NCI-H1048 (cell line): Measurements from ENCODE around the gene KLHL28.
A peak's percentile ranks its signal among the peaks of the same experiment; 100 is the strongest.

Source experiments
- DNase-seq: peaks from one replicate; lab custom pipeline; 2025; lab: John Stamatoyannopoulos, UW

KLHL28 gene, protein sequence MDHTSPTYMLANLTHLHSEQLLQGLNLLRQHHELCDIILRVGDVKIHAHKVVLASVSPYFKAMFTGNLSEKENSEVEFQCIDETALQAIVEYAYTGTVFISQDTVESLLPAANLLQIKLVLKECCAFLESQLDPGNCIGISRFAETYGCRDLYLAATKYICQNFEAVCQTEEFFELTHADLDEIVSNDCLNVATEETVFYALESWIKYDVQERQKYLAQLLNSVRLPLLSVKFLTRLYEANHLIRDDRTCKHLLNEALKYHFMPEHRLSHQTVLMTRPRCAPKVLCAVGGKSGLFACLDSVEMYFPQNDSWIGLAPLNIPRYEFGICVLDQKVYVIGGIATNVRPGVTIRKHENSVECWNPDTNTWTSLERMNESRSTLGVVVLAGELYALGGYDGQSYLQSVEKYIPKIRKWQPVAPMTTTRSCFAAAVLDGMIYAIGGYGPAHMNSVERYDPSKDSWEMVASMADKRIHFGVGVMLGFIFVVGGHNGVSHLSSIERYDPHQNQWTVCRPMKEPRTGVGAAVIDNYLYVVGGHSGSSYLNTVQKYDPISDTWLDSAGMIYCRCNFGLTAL

DNA sequence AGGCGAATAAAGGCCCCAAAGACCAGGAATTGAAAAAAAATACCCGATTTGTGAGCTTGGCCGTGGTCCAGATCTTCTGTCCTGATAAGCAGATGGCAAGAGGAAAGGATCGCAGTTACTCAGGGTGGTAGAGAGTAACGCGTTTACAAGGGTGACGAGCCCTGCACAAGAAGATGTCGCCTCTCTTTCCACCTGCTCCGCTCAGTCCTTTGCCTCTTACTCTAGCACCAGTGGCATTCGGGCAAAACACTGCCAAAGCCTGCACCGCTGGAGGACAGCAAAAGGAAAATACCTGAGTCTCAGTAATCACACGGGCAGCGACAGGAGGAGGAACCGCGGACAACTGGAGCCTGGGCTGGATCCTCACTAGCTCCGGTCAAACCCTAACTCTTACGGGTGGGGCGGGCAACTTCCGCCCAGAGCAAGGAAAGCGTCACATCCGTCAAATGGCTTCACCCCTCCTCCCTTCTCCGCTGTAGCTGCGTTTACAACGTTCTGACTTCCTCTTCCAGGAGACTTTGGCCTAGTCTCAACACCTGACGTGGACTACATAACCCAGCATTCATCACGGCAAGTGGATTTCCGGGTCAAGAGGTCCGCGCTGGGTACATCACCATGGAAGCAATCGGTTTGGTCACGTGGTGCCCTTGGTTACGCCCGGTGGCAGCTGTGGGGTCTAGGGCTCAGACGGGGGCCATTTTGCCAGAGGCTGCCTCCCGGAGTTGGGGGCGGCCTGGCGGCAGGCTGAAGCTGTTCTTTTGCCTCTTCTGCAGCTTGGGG lies at the start of gene KLHL28, which contains the start of gene TOGARAM1:
TSS of gene KLHL28 (minus strand) at position 394 of the 780 bp plus-strand sequence. CDS start 16,019 bp downstream, outside the sequence.
TSS of gene TOGARAM1 (plus strand) at position 637 of the 780 bp plus-strand sequence. CDS start 232 bp downstream, outside the sequence.
- peak; percentile 94 for DNase-seq

DNA sequence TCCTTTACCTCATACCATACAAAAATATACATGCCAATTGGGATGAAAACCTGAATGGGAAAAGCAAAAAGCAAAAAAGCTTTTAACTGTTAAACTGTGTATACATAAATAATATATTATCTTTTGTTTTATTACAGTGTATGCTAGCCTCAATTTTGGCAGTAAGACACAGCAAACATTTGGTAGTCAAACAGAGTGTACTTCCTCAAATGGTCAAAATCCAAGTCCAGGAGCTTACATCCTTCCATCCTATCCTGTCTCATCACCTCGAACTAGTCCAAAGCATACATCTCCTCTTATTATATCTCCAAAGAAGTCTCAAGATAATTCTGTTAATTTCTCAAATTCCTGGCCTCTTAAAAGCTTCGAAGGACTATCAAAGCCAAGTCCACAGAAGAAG lies 42.2 kb upstream of the KLHL28 start:
- no peak for DNase-seq

DNA sequence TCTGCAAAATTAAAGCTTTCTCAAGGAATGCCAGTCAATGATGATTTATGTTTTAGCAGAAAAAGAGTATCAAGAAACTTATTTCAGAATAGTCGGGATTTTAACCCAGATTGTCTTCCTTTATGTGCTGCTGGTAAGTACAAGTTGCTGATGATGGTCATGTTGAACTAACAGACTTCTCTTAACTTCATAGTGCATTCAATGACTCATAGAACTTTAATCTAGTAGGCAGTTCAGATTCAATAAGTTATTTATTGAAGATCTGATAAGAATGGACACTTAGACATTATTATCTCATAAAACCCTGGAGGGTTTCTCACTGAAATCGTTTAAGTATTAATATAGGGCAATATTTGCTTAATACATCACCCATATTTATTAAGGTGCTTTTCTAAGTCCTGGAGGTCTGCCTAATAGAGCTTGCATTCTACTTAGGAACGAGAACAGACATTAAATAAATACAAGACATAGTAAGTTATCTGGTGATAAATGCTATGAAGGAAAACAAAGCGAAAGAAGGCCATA lies 34.1 kb upstream of the KLHL28 start:
- DNase-seq = no peak

DNA sequence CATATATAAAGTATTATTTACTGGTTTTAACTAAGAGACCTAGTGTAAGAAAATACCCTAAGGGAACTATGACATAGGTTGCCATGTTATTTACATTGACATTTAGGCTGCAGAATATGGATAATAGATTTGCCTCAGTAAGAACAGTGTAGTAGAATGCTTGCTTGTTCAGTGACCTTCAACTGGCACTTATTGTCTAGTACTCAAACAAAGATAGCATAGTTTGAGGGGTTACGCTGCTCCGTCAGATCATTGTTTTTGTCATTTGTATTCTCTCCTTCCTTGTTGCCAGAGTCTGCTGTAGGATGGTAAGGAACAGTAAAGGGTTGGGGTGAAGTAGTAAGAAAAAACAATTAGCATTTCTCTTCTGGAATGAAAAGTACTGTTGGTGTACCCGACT lies 33.4 kb upstream of the KLHL28 start:
- no peak for DNase-seq

DNA sequence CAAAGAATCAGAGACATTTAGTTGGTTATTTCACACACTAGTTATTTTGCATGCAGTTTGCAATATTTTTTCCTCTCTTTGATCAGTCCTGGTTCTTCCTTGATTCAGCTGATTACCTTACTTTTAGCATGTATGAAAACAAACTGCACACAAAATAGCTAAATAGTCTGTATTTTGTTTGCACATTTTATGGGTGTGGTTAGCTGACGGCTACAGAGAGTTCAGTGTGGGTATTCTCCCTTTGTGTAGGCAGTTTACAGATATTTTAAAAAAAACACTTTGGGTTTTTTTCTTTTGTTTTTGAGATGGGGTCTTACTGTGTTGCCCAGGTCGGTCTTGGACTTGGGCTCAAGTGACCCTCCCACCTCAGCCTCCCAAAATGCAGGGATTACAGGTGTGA lies 28.8 kb upstream of the KLHL28 start:
- no peak for DNase-seq

DNA sequence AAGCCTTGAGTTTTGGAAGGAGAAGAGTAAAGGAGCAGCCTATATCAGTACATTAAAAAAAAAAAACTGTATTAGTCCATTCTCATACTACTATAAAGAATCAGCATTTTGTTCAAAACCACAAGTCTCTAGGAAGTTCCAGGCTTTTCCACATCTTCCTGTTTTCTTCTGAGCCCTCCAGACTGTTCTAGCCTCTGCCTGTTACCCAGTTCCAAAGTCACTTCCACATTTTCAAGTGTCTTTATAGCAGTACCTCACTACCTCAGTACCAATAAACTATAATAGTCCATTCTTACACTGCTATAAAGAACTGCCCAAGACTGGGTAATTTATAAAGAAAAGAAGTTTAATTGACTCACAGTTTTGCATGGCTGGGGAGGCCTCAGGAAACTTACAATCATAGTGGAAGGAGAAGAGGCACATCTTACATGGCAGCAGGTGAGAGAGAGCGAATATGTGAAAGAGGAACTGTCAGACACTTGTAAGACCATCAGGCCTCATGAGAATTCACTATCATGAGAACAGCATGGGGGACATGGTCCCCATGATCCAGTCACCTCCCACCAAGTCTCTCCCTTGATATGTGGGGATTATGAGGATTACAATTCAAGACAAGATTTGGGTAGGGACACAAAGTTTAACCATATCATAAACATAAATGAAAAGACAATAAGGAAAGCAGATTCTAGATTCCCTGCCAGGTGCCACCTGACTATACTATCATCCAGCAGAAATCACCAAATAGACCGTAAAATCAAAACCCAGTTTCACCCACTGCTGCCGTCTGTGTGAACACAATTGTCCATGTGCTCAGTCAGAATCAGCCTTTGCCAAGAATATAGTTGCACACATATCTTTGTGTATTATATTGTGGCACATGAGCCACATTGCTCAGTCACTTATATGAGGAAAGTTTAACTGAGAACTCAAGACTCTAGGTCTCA lies 28.0 kb upstream of the KLHL28 start:
- DNase-seq = no peak

DNA sequence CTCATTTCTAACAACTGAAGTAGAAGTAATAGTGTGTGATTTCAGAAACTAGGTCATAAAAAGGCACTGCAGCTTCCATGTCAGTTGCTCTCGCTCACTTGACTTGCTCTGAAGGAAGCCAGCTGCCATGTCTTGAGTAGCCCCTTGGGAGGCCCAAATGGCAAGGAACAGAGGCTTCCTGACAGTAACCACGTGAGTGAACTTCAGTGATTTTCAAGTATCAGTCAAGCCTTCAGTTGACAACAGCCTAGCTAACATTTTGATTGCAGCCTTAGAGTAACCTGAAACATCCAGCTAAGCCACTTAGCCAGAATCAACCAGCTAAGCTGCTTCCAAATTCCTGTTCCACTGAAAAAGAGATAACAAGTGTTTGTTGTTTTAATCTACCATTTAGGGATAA lies 26.9 kb upstream of the KLHL28 start:
- no peak for DNase-seq

DNA sequence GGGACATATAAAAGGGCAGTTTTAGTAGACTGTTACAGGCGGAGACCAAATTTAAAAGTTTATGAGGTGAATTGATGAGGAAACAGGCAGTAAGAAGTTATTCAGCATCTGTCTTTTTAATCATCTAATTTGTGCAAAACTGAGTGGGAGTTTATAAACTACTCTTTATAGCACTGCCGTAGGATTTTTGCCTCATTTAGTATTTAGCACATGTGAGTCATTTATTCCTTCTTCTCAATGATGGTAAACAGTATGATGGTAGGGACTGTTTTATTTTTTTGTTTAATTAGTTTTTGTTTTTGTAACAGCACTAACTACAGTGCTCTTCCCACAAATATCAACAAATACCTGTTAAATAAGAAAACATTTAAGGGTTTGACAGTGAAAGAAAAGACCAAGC lies 20.8 kb upstream of the KLHL28 start:
- no peak for DNase-seq

DNA sequence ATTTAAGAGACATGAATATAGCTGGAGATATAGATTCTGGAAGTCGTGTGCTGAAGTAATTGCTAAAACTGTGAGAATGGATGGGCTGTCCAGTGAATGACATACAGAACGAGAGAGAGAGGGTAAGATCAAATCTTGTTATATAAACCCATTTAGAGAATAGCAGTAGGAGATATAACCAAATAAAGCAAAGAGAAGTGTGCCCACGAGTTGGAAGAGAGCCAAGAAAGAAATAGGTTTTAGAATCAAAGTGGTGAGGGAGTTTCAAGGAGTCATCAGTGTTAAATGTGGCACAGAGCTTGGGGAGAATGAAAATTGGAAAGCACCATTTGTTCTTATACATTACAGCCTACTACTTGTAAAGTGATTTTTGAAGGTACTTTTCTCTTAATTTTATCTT lies 19.5 kb upstream of the KLHL28 start:
- no peak for DNase-seq

DNA sequence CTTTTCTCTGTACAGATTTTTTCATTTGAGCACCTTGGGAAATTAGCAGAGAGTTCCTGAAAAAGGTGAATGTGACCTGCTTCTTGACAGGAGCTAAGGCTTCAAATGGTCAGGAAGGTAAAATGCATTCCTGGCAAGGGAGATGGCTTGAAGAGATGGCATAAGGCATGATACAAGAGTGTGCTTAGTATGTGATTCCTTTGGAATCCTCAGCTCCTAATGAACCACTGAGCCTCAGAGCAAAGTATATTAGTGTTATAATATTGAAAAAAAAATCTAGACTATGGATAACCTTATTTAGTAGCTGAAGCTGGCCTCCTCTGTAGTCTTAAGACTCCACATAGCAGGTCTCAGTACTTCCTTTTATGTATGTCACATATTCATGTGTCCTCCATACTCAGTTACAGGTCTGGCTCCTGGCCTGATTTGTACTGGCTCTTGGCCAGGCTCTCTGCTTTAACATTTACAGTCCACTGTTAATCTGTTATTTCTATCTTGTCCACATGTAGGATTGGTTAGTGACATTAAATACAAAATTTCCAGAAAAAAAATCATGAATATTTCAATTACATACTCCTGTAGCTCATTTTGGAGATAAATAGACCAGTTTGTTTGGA lies 18.1 kb upstream of the KLHL28 start:
- DNase-seq = no peak

DNA sequence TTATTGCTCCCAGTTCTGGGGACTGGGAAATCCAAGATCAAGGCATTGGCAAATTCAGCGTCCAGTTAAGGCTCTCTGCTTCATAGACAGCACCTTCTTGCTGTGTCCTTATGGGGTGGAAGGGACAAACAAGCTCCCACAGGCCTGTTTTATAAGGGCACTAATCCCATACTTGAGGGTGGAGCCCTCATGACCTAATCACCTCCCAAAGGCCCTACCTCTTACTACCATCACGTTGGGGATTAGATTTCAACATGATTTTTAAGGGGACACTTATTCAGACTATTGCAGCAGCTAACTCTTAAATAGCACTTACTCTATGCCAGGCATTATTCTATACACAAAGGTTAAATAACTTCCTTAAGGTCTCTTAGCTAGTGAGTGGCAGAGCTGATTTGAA lies 17.5 kb upstream of the KLHL28 start:
- no peak for DNase-seq

DNA sequence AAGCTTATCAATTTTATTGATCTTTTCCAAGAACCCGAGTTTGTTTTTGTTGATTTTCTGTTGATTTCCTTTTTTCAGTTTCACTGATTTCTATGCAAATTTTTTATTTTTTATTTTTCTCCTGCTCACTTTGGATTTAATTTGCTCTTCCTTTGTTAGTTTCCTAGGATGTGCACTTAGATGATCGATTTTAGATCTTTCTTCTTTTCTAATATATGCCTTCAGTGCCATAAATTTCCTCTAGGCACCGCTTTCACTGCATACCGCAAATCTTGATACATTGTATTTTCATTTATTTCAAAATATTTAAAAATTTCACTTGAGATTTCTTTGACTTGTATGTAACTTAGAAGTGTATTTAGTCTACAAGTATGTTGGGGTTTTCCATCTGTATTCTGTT lies 9.7 kb upstream of the KLHL28 start:
- no peak for DNase-seq

DNA sequence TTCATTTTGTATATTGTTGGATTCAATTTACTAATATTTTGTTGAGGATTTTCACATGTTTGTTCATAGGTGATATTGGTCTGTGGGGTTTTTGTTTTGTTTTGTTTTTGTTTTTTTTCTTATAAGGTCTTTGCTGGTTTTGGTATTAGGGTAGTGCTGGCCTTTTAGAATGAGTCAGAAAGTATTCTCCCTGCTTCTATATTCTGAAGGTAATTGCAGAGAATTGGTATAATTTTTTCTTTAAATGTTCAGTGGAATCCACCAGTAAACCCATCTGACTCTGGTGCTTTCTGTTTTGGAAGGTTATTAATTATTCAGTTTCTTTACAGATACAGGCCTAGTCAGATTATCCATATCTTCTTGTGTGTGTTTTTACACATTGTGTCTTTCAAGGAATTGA lies 9.2 kb upstream of the KLHL28 start:
- no peak for DNase-seq

DNA sequence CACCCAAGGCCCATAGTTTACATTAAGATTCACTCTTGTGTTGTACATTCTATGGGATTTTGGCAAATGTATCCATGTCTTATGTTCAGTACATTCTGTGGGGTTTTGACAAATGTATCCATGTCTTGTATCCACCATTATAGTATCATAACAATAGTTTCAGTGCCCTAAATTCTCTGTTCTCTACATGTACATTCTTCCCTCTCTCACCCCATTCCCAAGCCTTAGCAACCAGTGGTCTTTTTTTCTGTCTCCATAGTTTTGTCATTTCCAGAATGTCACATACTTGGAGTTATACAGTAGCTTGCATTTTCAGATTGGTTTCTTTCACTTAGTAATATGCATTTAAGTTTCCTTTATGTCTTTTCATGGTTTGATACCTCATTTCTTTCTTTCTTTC lies 7.0 kb upstream of the KLHL28 start:
- no peak for DNase-seq

DNA sequence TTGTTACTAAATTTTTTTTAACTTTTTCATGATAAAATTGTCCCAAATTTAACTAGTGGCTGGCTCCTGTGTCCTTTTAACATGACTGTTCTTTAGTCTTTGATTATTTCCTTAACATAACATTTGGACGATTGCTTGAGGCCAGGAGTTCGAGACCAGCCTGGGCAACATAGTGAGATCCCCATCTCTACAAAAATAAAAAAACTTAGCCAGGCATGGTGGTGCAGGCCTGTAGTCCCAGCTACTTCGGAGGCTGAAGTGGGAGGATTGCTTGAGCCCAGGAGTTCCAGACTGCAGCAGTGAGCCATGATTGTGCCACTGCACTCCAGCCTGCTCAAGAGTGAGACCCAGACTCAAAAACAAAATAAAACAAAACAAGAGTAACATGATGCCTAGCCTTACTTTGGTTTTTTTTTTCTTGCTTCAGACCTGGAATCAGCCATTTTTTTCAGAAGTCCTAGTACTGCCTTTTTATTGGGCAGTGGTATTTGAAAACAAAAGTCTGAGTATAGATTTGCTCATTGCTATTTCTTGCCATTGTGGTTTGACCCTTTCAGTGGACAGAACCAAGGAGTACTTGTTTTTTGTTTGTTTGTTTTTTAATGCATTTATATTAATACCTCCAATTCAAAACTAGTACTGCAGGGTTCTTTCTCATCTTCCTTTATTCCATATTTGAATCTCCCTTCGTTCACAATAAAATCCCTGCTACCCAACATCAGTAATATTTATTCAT lies 5.0 kb upstream of the KLHL28 start:
- DNase-seq = no peak

DNA sequence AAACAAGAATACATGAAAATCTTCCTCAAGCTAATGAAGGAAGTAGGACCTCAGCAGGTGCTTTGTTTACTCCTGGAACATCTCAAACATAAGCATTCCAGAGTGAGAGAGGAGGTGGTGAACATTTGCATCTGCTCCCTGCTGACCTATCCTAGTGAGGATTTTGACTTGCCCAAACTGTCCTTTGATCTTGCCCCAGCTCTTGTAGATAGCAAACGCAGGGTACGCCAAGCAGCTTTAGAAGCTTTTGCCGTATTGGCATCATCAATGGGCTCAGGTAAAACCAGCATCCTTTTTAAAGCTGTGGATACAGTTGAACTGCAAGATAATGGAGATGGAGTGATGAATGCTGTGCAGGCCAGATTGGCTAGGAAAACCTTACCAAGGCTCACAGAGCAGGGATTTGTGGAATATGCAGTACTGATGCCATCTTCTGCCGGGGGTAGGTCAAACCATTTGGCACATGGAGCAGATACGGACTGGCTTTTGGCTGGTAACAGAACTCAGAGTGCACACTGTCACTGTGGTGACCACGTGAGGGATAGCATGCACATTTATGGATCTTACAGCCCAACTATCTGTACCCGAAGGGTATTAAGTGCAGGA lies 2.1 kb upstream of the KLHL28 start:
- DNase-seq = no peak

DNA sequence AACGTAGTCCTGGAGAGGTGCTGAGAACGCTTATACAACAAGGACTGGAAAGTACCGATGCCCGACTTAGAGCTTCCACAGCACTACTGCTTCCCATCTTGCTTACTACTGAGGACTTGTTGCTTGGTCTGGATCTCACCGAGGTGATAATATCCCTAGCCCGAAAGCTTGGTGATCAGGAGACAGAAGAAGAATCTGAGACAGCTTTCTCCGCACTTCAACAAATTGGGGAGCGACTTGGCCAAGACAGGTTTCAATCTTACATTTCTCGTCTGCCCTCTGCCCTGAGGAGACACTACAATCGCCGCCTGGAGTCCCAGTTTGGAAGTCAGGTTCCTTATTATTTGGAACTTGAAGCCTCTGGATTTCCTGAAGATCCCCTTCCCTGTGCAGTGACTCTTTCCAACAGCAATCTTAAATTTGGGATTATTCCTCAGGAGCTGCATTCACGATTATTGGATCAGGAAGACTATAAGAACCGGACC lies 1.3 kb upstream of the KLHL28 start:
- DNase-seq = no peak

DNA sequence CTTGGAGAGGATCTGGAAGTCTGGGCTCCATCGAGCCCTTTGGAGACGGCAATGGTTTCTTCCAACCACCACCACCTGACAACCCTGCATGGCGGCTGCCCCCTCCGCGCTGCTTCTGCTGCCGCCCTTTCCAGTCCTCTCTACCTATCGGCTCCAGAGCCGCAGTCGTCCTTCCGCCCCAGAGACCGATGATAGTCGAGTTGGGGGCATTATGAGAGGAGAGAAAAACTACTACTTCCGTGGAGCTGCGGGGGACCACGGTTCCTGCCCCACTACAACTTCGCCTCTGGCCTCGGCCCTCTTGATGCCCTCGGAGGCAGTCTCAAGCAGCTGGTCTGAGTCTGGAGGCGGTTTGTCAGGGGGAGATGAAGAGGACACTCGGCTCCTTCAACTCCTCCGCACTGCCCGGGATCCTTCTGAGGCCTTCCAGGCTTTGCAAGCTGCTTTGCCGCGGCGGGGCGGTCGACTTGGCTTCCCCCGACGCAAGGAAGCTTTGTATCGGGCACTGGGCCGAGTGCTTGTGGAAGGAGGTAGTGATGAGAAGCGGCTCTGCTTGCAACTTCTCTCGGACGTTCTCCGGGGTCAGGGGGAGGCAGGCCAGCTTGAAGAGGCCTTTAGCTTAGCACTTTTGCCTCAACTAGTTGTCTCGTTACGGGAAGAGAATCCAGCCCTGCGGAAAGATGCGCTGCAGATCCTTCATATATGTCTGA lies 742 bp upstream of the KLHL28 start:
- DNase-seq = no peak

DNA sequence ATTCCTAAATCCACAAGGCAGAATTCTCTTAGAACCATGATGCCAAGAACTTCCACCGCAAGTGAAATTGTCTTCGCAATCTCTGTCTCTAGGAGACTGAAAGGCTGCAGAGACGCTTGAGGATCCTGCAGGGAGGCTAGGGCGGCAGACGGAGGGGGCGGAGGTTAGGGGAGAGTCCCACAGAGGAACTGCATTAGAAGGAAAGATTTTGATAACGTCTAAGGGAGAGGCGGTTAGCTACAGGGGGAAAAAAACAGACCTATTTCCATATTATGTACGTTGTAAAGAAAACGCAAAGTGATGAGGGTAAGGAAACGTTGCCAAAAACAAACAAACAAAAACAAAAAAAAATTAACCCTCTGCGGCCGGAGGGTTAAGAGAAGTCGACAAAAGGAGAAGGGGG lies 595 bp downstream of the KLHL28 start:
- DNase-seq = no peak
